HG02973 (cell line): ENCODE data around the gene ERBB4.
"Not testable (repeated sequence)": the region's sequence is repeated elsewhere in the genome, so short reads cannot be mapped to it uniquely, and the experiment has no call there.

Source experiments
- ATAC-seq: cut with Tn5 transposase; IDR thresholded peaks from one replicate; pipeline ENCODE4 v1.9.1; 2021; ENCODE audit warnings: moderate library complexity; ENCODE audit not compliant: unreplicated experiment

Gene ERBB4

GRCh38 chr2:212530373-212530772 is 8.2 kb downstream of the ERBB4 start:
- ATAC-seq, result no peak

GRCh38 chr2:212528106-212528856 is 10.3 kb downstream of the ERBB4 start:
- no peak for ATAC-seq

- ATAC-seq, result no peak
Measured at GRCh38 chr2:212526059-212526458, 12.5 kb downstream of the ERBB4 start.

- no peak for ATAC-seq
Measured at GRCh38 chr2:212523756-212524155, 14.8 kb downstream of the ERBB4 start.

GRCh38 chr2:212520340-212520739 is 18.3 kb downstream of the ERBB4 start:
- no peak for ATAC-seq

GRCh38 chr2:212517693-212518092 is 20.9 kb downstream of the ERBB4 start:
- no peak for ATAC-seq

- peak; percentile 68 for ATAC-seq
Measured at GRCh38 chr2:212505586-212505985, 33.0 kb downstream of the ERBB4 start.

- no peak for ATAC-seq
Measured at GRCh38 chr2:212495046-212495445, 43.6 kb downstream of the ERBB4 start.

GRCh38 chr2:212494418-212495020 is 44.1 kb downstream of the ERBB4 start:
- no peak for ATAC-seq

GRCh38 chr2:212489719-212490346 is 48.8 kb downstream of the ERBB4 start:
- ATAC-seq, result no peak

- ATAC-seq, result no peak
Measured at GRCh38 chr2:212488611-212489010, 50.0 kb downstream of the ERBB4 start.

- no peak for ATAC-seq
Measured at GRCh38 chr2:212484563-212485080, 54.0 kb downstream of the ERBB4 start.

- no peak for ATAC-seq
Measured at GRCh38 chr2:212480447-212480846, 58.2 kb downstream of the ERBB4 start.

GRCh38 chr2:212477571-212477970 is 61.0 kb downstream of the ERBB4 start:
- ATAC-seq, result no peak

- ATAC-seq, result no peak
Measured at GRCh38 chr2:212473211-212473610, 65.4 kb downstream of the ERBB4 start.

GRCh38 chr2:212467551-212467950 is 71.1 kb downstream of the ERBB4 start:
- ATAC-seq, result not testable (repeated sequence)

GRCh38 chr2:212465456-212465855 is 73.1 kb downstream of the ERBB4 start:
- no peak for ATAC-seq

GRCh38 chr2:212461708-212462107 is 76.9 kb downstream of the ERBB4 start:
- not testable (repeated sequence) for ATAC-seq

- ATAC-seq, result no peak
Measured at GRCh38 chr2:212454149-212454548, 84.5 kb downstream of the ERBB4 start.

GRCh38 chr2:212451786-212452231 is 86.8 kb downstream of the ERBB4 start:
- ATAC-seq, result no peak

- ATAC-seq, result no peak
Measured at GRCh38 chr2:212448698-212449097, 89.9 kb downstream of the ERBB4 start.

GRCh38 chr2:212441821-212442220 is 96.8 kb downstream of the ERBB4 start:
- no peak for ATAC-seq
